Urothelium cell line (cell line): ENCODE results near the gene MTCL1.
"Not testable (repeated sequence)": the region's sequence is repeated elsewhere in the genome, so short reads cannot be mapped to it uniquely, and the experiment has no call there.

ENCODE experiments used
- DNase-seq: peaks from one replicate; pipeline ENCODE4 v3.0.0; 2011; ENCODE audit warnings: low spot score, mixed read lengths
- FAIRE-seq: peaks from 2 replicates; lab custom pipeline; 2011; peaks lifted over from hg19 to GRCh38; lab: Jason Lieb, UNC

The MTCL1 gene

DNA sequence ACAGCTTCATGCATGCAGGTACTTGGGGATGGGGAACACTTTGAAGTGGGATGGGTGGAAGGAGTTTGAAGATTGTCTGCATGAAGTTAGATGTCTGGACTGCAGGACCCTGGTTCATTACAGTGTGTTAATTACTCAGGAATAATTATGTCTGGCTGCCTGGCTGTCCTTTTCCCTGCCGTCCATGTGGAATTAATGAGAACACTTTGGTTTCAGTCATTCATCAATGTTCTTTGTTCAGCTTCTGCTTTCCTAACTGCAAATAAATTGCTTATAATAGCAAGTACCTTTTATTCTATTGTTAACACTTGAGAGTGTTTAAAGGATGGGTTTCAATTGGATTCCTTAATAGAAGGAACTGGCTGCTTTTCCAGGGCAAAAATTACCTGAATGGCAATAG is 35.8 kb downstream of the MTCL1 start:
- no peak for DNase-seq
- no peak for FAIRE-seq

DNA sequence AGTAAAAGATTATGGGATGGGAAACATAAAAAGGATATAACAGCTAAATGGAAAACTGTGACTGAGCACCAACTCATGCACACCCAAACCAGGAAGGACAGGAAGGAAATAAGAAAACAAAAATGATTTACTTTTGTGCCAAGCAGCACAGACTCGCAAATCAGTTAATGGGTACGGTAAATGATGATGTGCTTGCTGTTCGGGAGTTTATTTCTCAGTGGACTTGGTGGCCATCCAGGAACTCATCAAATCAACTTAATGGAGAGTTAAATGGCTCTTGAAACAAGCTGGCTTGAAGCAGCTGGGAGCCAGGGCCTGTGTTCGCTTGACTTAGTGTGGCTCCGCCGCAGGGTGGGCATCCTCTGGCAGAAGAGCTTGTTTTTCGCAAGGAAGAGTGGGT is 36.2 kb downstream of the MTCL1 start:
- no peak for FAIRE-seq
- DNase-seq: no peak

DNA sequence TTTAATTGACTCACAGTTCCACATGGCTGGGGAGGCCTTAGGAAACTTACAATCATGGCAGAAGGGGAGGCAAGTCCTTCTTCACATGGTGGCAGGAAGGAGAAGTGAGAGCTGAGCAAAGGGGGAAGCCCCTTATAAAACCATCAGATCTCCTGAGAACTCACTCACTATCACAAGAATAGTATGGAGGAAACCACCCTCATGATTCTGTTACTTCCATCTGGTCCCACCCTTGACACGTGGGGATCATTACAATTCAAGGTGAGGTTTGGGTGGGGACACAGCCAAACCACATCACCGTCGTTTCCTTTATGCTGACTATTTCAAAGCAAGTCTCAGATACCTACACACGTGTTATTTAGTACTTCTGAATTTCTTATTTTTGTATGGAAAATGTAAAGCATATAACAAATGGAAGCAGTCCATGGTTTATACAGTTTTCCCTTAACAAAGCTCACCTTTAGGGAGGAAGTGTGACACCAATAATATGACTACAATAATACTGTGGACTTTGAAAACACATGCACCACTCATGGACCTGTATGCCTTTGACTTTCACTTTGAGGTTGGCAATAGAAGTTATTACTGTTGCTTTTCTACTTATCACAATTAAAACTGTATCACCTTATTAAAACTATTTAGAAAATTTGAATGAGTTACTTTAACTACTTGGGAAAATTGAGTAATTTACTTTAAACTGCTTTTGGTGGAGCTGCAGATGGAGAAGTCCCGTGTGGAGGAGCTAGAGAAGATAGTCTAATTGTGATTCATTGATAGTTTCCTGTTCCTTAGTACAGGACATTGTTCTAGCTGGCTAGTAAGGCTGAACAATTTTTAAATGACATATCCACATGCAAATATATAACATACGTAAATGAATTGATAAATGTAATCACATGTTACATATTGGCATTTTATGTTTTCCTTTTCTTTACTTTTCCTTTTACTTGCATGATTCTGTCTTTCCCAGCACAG is 37.3 kb downstream of the MTCL1 start:
- no peak for FAIRE-seq

DNA sequence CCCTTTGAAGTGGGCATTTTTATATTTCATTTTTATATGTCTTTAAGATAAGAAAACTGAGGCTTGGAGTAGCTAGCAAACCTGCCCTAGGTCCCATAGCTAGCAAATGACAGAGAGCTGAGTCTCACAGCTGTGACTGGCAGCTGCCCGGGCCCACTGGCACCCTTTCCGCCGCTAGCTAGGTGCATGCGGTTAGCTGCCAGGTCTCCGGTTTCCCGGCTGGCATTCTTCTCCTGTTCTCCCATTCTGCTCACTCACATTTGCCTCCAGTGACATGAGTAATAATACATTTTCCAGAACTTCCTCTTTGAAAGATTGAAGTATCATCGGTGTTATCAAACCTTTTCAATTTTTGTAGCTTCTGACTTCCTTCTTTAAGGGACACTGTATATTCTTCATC is 38.7 kb downstream of the MTCL1 start:
- DNase-seq (no peak), FAIRE-seq (no peak)

More for the DNA sequence above, 37.3 kb downstream of the MTCL1 start:
- no peak for DNase-seq

DNA sequence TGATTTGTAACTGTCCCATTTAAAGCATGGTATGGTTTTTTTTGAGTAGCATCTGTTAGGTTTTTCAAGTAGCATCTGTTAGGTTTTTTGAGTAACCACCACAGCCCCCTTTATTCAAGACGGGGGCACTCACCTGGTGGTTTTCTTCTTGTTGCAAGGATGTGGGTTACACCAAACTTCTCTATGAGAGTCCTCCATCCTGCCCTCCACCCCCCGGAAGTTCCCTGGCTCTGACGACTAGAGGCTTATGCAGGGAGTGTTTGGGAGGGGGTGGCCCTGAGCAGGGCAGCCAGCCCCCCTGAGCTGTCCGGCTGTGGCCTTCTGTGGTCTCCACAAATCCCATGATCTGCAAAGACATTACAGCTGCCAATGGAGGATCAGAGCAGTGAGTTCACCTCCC is 39.3 kb downstream of the MTCL1 start:
- DNase-seq (no peak), FAIRE-seq (no peak)

DNA sequence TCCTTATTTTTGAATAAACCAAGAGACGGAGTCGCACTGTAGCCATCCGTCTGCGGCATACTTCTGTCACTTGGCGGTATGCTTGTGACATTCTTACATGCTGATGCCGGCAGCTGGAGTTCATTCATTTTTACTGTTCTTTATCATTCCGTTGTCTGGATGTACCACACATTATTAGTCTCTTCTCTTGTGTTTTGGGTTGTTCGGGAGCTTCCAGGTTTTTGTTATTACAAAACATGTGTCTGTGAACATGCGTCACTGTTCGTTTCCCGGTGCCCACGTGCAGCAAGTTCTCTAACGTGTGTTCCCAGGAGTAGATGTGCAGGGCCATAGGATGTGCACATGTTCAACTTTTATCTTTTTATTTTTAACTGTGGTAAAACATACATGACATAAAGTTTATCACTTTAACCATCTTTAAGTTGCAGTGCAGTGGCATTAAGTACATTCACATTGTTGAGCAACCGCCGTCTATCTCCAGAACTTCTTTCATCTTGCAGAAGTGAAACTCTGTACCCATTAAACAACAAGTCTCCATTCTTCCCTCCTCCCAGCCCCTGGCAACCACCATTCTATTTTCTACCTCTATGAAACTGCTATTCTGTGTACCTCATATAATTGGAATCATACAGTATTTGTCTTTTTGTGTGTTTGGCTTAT is 40.1 kb downstream of the MTCL1 start:
- FAIRE-seq (no peak), DNase-seq (no peak)

DNA sequence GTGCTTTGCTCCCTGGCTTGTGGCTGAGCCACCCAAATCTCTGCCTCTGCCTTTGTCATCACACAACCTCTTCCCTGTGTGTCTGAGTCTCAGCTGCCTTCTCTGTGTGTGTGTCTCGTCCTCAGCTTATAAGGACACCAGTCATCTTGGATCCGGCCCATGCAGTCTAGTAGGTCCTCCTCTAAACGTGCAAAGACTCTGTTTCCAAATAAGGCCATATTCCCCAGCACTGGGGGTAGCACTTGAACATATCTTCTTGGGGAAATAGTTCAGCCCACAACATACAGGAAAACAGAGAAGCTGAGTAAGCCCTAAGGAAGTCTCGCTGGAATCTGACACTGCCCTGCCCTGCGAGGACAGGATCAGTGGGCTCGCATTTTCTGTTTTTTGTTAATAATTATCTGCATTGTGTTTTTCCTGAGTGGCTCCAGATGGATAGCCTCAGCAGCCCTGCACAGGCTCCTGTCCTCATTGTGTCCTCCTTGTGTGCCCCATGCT is 42.1 kb downstream of the MTCL1 start:
- DNase-seq (no peak), FAIRE-seq (no peak)

DNA sequence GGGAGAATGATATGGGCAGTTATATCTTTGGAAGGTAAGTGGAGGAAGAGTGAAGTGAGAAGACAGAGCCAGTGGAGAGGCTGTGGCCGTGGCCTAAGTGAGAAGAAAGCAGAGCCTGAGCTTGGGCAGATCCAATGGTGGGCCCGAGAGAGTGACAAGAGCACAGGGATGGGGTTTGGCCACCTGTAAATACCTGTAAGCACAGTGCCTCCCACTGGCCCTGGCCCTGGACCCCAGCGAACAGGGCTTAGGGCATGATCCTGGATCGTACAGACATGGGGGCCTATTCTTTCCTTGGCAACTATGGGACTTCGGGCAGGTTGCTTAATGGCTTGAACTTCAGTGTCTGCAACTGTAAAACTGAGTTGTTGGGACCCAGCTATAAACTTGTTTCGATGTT is 44.1 kb downstream of the MTCL1 start:
- FAIRE-seq (no peak), DNase-seq (no peak)

DNA sequence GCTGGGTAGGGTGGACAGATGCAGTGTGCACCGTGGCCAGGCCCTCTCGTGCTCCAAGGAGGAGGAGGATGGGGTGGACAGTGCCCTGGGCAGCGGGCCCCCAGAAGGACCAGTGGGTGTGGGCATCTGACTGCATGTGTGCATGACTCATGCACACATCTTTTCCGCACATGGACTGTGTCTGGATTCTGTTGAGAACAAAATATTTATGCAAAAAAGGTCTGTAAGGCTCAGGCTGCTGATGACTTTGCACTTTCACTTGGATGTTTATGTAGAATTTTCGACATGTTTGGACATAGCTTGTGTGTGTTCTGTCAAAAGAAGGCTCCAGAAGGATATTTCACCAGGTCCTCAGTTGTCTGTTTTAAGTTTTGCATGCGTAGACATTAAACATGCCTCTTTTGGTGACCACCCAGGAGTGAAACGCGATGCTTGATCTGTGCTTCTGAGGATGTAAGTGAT is 45.6 kb downstream of the MTCL1 start:
- FAIRE-seq: peak; percentile 48
- DNase-seq: no peak

DNA sequence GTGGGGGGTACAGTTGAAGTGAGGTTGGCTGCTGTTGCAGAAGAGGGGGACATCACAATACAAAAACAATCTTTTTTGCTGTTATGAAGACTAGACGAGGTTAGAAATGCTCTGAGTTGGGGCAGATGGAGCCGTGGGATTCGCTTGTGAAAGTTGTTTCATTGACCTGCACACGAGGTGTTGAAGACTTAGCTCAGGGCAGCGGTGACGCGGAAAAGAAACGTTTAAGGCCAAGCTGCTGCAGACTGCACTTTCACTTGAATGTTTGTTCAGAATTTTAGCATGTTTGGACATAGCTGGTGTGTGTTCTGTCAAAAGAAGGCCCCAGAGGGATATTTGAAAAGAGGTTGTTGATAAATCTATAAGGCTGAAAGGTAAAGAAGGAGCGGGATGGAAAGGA is 46.3 kb downstream of the MTCL1 start:
- FAIRE-seq: peak; percentile 62
- DNase-seq: no peak

DNA sequence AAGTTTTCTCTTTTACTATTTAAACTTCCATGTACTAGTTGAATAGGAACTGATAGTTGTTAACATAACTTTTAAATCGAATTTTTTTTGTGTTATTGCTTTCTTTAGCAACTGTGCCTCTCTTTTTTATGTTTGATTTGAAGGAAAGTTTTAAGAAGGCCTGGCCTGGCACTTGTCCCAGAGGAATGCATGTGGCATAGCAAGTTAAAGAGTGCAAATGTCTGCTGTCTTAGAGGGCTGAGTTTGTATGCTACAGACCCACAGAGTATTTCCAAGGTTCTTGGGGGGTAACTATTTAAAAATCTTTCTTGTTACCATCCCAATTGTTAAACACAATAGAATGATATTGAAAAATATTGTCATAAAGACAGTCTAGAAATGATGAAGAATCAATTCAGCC is 47.0 kb downstream of the MTCL1 start:
- FAIRE-seq (no peak), DNase-seq (no peak)

DNA sequence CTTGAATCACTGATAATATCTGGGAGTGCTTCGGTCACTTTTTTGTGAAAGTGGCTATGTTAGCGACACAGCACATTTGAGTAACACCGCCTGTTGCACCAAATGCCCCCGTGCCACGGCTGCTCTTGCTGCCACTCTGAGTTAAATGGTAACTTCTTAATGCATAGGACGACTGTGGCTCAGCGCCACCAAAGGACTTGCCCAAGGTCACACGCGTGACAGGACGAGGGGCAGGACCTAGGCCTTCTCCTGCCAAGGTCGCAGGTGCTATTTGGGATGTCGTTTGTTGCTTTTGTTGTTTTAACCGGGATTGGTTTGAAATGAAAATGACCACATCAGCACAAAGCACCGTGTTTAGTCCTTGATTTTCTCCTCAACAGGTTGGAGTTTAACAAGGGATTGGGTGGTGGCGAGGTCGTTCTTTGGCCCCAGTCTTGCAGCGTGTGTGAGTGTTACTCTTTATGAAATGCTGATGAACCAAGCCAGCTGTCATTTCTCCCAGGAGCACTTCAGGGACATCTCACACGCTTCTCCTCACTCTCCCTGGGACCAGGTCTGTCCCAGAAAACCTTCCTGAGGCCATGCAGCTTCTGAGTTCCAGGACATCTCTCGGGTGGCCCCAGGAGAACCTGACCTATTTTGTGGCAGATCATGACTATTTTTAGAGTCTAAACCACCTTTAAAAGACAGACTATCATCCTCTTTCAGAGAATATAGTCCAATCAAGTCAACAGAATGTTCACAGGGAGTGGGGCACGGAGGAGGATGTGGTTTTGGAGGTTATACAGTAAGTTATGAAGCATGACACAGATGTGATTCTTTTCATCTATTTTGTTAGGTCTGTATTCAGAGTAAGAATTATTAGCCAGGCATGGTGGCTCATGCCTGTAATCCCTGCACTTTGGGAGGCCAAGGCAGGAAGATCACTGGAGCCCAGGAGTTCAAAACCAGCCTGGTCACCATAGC is 49.9 kb downstream of the MTCL1 start:
- FAIRE-seq (peak; percentile 62), DNase-seq (peak; percentile 53)

DNA sequence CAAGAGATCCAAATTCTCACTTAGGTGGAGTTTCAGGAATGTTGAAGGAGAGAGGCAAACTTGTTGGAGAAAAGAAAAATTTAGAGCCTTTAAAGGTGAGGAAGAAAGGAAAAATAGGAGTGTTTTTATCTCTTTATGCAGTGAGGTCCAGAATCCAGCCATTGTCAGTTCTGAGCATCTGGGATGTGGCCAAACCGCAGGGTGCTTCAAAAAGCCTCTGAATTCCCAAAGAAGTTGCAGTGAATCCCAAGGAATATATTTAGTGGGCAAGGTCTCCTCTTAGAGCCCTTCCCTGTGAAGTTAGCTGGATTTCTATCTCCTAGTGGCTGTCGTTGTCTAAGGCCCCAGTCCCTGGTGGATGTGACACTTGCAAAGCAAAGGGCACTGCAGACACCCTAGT is 51.2 kb downstream of the MTCL1 start:
- DNase-seq: no peak
- FAIRE-seq: no peak

DNA sequence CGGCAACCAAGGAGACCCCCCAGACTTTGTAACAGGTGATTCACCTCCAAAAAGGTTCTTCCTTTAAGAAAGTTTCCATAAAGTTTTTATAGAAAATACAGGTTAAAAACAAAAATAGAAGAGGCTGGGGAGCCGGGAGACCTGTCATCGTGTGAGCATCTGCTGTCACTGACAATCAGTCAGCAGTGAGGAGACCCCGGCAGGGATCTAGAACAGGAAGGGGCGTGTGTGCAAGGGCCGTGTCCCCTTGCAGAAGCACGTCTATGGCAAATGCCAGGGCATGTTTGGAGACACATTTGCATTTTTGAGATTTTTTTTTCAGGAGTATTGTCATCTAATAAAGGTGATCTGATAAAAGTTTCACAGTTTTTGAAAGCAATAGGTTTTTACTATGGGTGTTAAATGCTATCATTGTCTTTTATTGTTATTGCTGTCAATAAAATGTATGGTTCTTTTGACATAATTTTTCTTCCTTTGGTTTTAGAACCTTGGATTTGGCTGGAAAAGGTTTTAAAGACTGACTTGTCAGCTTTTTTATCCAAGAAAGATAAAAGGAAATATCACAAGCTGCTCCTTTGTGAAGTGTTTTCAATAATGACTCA is 52.1 kb downstream of the MTCL1 start:
- FAIRE-seq (no peak), DNase-seq (no peak)

DNA sequence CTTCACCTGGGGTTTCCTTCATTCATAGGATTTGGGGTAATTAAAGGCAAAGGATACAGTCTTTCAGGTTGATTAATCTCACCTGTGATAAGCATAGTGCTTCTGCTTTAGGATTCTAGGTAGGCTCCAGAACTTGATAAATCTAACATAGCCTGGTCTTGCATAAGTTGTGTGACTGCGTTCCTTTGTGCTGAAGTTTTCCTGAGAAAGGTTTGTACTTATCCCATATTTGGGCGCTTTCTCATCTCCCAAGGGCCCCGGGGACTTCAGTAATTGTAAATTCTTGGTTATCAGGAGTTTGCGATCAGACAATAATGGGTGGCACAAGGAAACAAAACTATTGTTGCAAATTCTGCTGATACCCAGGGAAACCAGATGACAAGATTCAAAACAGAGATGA is 53.1 kb downstream of the MTCL1 start:
- no peak for FAIRE-seq

DNA sequence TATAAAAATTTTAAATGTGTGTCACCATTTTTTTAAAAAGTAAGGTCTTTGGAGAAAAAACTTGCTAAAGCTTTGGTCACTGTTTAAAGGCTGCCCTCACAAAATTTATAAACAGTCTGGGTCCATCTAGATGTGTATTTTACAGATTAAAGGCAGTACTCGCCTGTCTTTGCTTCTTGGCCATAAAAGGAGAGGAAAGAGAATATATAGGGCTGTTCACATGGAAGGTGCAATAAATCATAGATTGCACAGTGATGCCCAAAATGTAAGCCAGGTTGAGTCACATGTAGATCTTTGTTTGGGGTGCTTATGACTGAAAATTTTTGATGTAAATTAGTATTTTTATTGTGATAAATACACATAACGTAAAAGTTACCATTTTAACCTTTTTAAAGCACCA is 55.6 kb downstream of the MTCL1 start:
- no peak for FAIRE-seq
- DNase-seq: no peak

More for the DNA sequence above, 53.1 kb downstream of the MTCL1 start:
- no peak for DNase-seq

DNA sequence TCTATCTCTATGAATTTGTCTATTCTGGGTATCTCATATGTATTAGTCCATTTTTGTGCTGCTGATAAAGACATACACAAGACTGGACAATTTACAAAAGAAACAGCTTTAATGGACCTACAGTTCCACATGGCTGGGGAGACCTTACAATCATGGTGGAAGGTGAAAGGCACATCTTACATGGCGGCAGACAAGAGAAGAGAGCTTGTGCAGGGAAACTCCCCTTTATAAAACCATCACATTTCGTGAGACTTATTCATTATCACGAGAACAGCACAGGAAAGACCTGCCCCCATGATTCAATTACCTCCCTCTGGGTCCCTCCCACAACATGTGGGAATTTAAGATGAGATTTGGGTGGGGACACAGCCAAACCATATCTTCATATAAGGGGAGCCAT is 56.2 kb downstream of the MTCL1 start:
- not testable (repeated sequence) for FAIRE-seq, DNase-seq

DNA sequence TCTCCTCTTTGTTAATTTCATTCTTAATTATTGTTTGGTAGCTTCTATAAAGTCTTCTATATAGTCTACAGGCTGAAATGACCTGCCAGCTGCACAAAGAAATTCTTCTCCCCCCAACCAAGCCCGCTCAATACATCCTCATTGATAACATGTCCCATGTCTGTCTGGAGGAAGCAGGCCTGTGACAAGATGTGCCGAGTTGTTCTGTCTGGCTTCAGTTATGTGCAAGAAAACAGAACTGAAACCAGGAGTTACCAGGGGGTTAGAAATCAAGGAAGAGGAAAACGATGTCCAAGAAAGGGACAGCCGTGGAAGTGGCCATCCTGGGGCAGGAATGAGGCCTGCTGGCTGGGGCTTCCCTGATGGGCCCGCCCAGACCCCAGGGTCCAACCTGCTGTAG is 57.6 kb downstream of the MTCL1 start:
- FAIRE-seq: peak; percentile 30
- DNase-seq: no peak

DNA sequence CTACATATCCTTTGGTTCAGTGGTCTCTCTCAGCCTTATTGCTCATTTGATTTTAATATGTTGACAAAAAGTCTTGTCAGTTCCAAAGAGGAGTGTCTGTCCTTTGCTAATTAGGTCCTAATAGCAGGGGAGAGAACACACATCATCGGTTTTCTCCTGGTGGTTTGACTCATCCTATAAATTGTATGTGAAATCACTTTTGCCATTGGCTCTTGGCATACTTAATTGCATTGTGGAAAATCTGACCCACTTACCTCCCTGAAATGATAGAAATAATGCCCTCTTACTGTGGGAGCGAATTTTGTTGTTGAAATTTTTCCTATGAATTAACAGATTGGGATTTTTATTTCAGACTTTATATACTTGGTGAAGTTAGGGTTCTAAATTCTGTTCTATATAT is 58.3 kb downstream of the MTCL1 start:
- no peak for DNase-seq
- peak; percentile 32 for FAIRE-seq

DNA sequence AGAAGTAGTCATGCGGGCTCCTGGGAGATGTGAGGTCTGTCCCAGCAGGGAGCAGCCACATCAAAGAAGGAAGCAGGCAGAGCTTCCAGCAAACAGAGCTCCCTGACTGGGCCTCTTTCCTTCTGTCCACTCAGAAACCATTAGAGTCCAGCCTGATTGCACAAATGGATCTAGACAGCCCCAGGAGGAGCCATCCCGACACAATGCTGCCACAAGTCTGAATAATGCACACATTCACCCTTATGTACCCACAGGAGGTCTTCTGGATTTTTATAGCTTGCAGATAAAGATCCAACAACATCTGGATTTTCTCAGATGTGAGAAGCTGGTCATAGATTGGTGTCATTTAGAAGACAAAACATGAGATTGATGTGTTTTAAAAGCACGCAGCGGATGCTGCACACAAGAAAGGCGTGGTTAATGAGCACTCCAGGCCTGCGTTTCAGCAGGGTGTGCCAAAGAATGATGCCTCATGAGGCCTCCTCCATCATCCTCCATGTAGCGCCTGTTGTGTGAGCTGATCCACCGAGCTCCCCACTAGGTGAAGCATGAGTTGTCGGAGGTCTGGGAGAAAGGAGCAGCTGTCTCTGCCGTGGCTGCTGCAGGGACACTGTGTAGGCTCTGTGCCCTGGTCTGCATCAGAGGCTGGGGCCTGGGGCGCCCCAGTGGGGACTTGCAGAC is 60.6 kb downstream of the MTCL1 start:
- no peak for FAIRE-seq

More for the DNA sequence above, 60.6 kb downstream of the MTCL1 start:
- DNase-seq: no peak
